Left cardiac atrium (tissue), 4 donors: ENCODE measurements around the gene SZT2. TPM values are rescaled to one million over a fixed set of nuclear protein-coding genes. Genes with fewer than 3 reads are reported as not detected.
"Not testable (repeated sequence)": the region's sequence is repeated elsewhere in the genome, so short reads cannot be mapped to it uniquely, and the experiment has no call there.

Experiments
- ATAC-seq, 2 donors: fragments of 200-7000 bp; cut with Tn5 transposase; one replicate each; pipeline ENCODE4 v1.9.1; 2020; ENCODE audit warnings: mild to moderate bottlenecking in 2 of 2, moderate library complexity in 2 of 2
- DNase-seq: peaks from one replicate; pipeline ENCODE4 v3.0.0-alpha.2; 2020
- intact Hi-C, 2 donors: fragments of 100-400 bp; cut with DNase I; formaldehyde crosslinking; loops; one replicate each; pipeline versions ENCODE4 v1.14.1 to v1.15.1; 2022 to 2023
- total RNA-seq, 2 donors: library from RNA; stranded (reverse); fragmentation: NEBNext Ultra II Directional; extraction: Animal tissue kit (Norgen Biotek cat#: 25700); gene quantifications; one replicate each; pipeline ENCODE4 v1.2.1, GENCODE V29; 2021
- donor health status: DM: no; HTN: yes; CAD: no.
- donor health status: DM: no; HTN: yes; CAD: no; lungs with severe emphysema.
- donor health status: DM: yes; HTN: yes; CAD: no.
- donor health status: Dilated cardiomyopathy.

The SZT2 gene
- total RNA-seq, 2 donors from 2014 or later = 26.3 to 30.5 TPM

DNA sequence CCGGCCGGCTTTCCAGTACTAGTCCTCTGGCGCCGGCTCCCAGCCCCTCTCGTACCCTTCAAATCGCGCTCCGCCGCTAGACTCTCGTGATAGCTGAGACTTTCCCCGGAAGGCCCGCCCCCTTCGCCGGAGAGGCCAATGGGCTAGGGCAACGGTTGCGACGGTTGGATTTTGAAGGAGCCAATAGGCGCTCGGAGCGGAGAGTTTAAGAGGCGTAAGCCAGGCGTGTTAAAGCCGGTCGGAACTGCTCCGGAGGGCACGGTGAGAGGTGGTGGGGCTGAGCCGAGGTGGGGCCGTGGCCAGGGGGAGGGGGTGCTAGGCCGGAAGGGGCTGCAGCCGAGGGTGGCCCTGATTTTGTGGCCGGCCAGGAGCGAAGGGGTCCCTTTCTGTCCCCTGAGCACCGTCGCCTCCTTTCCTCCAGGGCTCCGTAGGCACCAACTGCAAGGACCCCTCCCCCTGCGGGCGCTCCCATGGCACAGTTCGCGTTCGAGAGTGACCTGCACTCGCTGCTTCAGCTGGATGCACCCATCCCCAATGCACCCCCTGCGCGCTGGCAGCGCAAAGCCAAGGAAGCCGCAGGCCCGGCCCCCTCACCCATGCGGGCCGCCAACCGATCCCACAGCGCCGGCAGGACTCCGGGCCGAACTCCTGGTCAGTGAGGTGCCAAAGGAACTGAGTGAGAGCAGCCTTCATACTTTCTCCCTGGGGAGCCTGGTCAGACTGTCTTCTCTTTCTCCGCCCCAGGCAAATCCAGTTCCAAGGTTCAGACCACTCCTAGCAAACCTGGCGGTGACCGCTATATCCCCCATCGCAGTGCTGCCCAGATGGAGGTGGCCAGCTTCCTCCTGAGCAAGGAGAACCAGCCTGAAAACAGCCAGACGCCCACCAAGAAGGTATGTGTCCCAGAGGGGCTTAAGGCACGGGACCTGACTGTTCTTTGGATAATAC is 30.7 kb upstream of the SZT2 start, which contains the start of gene CDC20:
CDC20 (plus strand) TSS at position 236 of the 948 bp plus-strand sequence; CDS start at position 471, 235 bp downstream.
- intact Hi-C loops = no loop called here
- ATAC-seq = peak; percentile 98 to 100
- peak; percentile 99 for DNase-seq

- ATAC-seq (no peak), DNase-seq (no peak)
- intact Hi-C loops = no loop called here
Observed at GRCh38 chr1:43359696-43360095, 30.0 kb upstream of the SZT2 start.

DNA sequence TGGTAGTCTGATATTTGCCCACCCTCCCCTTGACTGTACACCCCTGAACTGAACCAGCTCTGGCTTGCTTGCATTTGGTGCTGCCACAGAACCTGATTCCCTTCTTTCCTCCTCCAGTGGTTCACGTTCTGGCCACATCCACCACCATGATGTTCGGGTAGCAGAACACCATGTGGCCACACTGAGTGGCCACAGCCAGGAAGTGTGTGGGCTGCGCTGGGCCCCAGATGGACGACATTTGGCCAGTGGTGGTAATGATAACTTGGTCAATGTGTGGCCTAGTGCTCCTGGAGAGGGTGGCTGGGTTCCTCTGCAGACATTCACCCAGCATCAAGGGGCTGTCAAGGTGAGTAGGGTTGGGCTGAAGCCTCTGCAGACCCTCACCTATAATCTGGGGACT is 29.1 kb upstream of the SZT2 start:
- intact Hi-C loops = no loop called here
- DNase-seq (no peak), ATAC-seq (no peak)

DNA sequence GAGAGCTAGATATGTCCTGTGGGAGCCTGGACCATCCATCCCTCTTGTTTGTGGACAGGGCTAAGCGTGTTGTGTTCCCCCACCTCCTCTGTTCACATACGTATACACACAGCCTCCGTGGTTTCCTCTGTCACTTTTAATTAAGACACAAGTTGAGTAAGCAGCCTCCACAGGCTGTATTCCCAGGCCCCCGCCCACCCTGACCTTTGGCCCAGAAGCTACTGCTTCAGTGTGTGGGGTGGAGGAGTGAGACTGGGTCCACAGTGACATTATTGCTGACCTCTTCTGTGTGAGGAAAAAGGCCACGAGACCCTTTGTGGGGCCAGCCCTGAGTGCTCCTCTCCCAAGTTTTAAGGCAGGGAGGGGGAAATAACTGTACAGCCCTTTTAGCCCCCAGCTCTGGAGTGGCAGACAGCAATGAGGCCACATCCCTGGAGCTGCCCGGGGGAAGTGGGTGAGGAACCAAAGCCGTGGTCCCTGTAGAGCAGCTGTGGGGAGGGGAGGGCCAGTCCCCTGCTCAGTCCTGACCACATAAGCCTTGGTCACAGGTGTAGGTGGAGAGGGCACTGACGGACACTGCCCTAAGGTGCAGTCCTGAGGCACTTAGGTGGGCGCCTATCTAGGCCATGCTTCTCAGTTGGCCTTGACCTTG is 26.3 kb upstream of the SZT2 start:
- no peak for ATAC-seq
- intact Hi-C loops = no loop called here
- DNase-seq = no peak

DNA sequence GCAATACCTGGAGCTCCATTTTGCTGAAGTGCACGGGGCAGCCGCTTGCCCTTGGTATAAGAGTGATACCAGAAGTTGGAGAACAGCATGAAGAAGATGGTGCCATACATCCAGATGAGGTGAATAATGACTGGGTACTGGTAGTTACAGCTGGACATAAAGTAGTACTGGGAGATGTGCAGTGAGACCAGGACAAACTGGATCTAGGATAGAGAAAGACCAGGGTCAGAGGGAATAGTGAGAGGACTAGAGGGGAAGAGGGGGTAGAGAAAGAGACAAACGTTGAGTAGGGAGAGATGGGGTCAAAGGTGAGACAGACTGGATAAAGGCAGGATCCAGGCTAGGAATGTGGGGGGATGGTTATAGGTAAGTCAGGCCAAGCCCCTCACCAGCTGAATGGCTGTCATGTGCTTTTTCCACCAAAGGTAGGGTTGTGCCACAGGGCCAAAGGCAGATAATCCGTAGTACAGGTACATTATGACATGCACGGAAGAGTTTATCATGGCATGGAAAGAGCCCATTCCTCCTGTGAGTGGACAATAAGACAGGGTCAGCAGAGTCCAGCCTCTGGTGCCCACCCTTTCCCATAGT is 25.7 kb upstream of the SZT2 start:
- DNase-seq (no peak), ATAC-seq (no peak)
- intact Hi-C loops = no loop called here

DNA sequence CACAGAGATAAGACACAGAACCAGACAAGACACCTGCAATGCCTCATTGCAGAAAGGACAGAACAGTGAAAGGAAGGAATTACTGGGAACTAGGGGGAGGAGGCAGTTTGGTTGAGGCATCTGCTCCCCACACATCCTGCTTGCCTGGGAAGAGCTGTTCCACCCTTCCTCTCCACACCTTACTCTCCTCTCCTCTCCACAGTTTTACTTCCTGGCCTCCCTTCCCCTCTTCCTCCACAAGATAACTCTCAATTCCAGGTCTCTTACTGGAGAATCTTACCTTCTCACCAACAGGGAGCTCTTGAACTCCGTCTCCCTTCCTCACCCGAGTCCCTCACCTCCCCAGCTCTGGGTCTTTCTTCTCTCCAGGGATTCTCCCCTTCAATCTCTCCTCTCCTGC is 24.0 kb upstream of the SZT2 start:
- intact Hi-C loops = no loop called here
- ATAC-seq = no peak

GRCh38 chr1:43366179-43366578 is 23.5 kb upstream of the SZT2 start:
- intact Hi-C loops = no loop called here
- DNase-seq (no peak), ATAC-seq (no peak)

More for the DNA sequence above, 24.0 kb upstream of the SZT2 start:
- DNase-seq = no peak

DNA sequence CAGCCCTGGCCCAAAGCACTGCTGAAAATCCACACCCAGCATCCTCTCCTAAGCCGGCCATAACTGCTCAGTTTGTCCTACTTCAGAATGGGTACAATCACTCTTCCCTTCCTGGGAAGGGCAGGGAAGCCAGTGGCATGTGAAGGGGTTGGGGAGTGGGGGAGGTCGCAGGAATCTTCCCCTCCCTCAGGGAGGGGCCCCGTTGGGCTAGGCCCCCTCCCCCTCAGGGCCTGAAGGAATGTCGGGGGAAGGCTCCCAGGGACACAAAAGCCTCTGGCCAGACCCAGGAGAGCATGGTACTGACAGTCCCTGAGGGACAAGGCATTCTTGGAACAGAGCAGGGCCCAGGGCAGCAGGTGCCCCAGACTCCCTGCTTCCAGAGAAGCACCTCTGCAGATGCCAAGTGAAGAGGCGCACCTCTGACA is 23.1 kb upstream of the SZT2 start:
- ATAC-seq = no peak
- intact Hi-C loops = no loop called here
- no peak for DNase-seq

DNA sequence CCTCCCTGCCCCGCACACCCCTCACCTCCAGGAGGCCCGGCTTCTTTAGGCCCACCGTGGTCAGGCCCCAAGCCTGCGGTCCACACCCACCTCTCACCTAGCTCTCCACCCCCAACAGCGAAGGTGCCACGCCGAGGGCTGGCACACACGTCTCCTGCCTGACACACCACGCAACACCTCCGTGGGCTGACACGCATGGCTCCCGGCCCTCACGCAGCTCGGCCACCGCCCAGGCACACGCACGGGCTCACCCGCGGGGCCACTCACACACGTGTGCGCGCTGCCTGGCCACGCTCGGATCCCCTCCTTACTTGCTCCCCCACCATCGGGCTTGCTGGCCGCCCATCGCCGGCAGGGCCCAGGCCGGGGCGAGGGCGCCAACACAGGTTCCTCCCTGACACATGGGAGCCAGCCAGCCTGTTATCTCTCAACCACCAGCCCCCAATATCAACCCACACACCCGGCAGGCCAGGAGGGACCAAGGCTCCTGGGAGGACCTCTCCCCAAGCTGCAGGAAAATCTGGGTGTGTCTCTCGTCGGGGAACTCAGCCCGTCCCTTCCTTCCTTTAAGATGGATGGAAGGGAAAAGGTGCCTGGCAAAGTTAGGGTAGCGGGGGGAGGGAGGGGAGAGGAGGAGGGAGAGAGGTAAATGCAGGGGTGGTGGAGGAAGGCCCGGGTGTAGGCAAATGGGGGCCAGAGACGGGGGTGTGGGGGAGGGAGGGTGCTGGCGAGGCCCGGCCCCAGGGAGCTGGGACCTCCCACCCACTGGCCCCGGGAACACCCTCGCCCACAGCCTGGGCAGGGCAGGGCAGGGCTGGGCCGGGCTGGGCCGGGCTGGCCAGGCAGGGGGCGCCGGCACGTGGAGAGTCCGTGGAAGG is 22.4 kb upstream of the SZT2 start:
- intact Hi-C loops = no loop called here
- peak; percentile 69 to 83 for ATAC-seq
- DNase-seq = peak; percentile 63

DNA sequence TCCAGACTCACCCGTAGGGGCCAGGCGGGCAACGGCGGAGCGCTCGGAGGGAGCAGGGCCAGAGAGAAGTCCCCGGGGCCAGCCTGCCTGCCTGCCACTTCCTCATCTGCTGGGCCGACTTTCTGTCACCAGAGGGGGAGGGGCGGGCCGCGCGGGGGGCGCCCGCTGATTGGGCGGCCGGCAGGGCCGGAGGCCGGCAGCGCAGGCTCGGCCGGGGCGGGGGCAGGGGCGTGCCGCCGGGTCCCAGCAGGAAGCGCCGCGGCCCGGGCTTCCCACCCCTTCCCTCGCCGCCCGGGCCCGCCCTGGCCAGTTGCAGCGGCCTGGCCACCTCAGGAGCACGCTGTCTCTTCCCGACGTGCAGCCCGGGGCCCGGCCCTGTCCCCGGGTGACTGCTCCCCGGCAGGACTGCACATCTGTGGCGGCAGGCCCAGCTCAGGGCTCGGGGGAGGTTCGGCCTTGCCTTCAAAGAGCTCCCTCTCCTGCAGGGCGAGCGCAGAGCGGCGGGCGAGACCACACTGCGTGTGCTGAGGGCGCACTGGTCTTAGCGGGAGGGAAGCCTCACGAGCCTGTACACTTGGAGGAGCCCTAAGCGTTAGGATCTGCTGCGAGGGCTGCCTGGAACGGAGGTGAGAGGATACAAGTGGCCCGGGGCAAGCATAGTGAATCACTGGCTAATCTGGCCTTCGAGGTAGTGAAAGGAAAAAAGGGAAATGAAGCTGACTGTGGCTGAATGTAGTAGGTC is 21.6 kb upstream of the SZT2 start, which contains the start of gene ELOVL1:
ELOVL1 (minus strand) TSS at position 108 of the 742 bp plus-strand sequence. CDS start 2,402 bp downstream, outside the sequence.
- ATAC-seq (peak; percentile 95), DNase-seq (peak; percentile 95)
- intact Hi-C loops = no loop called here

- no peak for DNase-seq
- intact Hi-C loops = no loop called here
- ATAC-seq = no peak
Observed at GRCh38 chr1:43368646-43369020, 21.1 kb upstream of the SZT2 start.

GRCh38 chr1:43369779-43370178 is 19.9 kb upstream of the SZT2 start:
- ATAC-seq, DNase-seq, intact Hi-C loops: not testable (repeated sequence)

GRCh38 chr1:43370564-43370963 is 19.1 kb upstream of the SZT2 start:
- DNase-seq = no peak
- intact Hi-C loops = no loop called here
- no peak for ATAC-seq

- DNase-seq = no peak
- intact Hi-C loops = no loop called here
- no peak for ATAC-seq
Observed at GRCh38 chr1:43372172-43372571, 17.5 kb upstream of the SZT2 start.

DNA sequence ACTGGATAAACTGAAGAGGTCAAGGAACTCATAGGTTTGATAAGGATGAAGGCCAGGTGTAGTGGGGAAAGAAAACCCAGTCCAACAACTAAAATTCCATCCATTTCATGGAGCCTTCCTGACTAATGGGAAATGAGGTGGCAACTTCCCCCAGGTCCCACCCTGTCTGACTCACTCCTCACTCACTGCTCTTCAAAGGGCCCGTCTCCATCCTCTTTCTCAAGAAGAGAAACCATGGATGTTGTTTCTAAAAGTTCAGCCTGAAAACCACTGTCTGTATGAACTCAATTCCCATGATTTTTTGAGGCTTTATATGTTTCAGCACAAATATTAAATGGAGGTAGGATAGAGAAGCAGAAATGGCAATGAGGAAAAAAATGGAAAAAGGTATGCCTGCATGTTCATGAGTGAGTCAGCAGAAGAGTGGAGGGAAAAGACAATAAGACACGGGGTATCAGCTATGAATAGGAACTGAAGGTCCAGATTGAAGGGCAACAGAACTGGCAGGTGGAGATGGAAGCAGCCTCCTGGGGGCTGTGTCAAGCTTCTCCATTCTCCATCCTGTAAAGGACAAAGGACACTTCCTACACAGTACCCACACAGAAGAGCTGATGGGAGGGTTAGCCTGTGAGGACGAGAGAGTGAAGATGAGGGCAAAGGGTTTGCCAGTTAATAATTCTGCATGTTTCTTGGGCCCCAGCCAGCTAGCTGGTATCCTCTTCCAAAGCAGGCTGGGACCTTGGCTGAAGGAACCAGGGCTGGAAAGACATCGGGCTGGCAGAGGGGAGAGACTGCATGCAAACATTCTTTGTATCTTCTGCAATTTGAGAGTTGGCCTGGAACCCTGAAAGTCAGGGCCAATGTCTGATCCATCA is 16.4 kb upstream of the SZT2 start:
- DNase-seq (no peak), ATAC-seq (peak; percentile 53 to 60)
- intact Hi-C loops = no loop called here

DNA sequence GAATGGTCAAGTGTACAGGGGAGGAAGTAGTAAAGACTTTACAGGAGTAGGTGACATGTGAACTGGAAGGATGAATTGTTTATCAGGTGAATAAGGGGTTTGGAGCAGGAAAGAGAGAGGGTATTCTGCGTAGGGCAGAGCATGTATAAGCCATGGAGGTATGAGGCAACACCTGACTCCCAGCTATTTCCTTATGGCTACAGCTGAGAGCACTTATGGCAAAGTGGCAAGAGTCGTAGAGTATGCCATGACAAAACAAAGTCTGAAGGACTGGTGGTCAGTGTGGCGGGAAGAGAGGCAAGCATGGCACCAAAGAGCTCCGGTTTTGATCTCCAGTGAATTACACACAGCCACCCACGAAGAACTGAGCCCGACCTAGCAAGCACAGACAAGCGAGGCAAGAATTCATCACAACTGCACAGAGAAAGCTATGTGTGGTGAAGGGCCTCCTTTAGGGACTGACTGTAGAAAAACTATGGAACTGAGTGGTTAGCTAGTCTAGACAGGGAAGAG is 12.9 kb upstream of the SZT2 start:
- ATAC-seq (no peak), DNase-seq (no peak)
- intact Hi-C loops = no loop called here

DNA sequence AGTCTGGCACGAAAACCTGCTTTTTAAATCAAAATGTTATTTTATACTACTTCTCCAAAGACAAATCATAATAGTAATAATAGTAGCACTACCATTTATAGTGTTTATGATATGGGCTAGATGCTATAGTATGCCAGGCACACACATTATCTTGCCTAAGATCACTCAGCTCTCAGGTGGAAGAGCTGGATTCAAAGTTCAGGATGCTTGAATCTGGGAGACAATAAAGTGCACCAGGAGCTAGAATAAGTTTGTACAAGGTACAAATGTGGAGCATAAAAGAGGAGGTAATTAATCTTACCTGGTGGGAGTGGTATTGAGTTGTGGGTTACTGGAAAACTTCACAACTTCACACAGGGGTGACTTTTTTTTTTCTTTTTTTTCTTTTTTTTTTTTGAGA is 11.9 kb upstream of the SZT2 start:
- DNase-seq (no peak), ATAC-seq (no peak)
- intact Hi-C loops = no loop called here
